ENCODE measurements around the gene SPATA2L.

The SPATA2L gene

DNA sequence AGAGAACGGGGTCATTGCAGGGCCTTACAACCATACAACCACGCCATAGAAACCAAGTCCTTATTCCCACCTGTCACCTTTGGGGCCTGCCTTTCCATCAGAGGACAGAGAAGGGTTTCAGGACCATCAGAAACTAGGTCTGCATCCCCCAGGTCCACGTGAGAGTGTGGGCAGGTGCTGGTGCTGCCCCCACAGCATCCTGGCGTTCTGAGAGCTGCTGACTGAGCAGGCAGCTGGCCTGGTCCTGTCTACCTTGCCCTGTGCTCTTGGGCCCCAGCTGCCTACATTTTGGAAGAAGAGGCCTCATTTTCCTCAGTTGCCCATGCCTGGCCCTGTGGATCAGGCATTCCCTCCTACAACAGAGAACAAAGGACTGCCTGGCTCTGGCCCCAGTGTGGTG is 41.4 kb upstream of the SPATA2L start:
- Histone ChIP-seq H3K27me3 (replicated peaks; ENCODE audit: insufficient read depth, low read length) (no peaks in the 10 kb centered on the region), H2AFZ (ENCODE audit: low read length) (no peak overlapping the region), H3K27ac (ENCODE audit: low read length) (peak overlapping the region; percentile 87), H3F3A (ENCODE audit: insufficient read depth, low read length) (peaks cover 12% of the 10 kb centered on the region), H3K79me2 (ENCODE audit: low read length) (peaks cover 3% of the 10 kb centered on the region), H3K9me3 (replicated peaks; ENCODE audit: insufficient read depth, low read length) (no peaks in the 10 kb centered on the region), H3K36me3 (replicated peaks; ENCODE audit: insufficient read depth, low read length) (no peaks in the 10 kb centered on the region), H3K4me3 (ENCODE audit: low read length) (no peak overlapping the region), H3K9ac (ENCODE audit: low read length) (0 out of 2 replicates have a peak overlapping the region, but pooled peaks have one; percentile 23), H3K4me2 (ENCODE audit: low read depth, low read length) (peak overlapping the region; percentile 21; the same call in 1 of the 2 replicates), H4K20me1 (ENCODE audit: insufficient read depth, low read length) (no peaks in the 10 kb centered on the region), H3K4me1 (ENCODE audit: low read length) (peaks cover 8% of the 10 kb centered on the region), H3K9me2 (replicated peaks; ENCODE audit: insufficient read depth, low read length) (no peaks in the 10 kb centered on the region)
- TF ChIP-seq EZH2 (optimal IDR thresholded peaks at IDR 0.05; ENCODE audit: low read depth, low read length) (no peak), EZH2phosphoT487 (IDR thresholded peaks at IDR 0.05; ENCODE audit: low read length) (no peak)
- TF ChIP-seq, protein P1, sequence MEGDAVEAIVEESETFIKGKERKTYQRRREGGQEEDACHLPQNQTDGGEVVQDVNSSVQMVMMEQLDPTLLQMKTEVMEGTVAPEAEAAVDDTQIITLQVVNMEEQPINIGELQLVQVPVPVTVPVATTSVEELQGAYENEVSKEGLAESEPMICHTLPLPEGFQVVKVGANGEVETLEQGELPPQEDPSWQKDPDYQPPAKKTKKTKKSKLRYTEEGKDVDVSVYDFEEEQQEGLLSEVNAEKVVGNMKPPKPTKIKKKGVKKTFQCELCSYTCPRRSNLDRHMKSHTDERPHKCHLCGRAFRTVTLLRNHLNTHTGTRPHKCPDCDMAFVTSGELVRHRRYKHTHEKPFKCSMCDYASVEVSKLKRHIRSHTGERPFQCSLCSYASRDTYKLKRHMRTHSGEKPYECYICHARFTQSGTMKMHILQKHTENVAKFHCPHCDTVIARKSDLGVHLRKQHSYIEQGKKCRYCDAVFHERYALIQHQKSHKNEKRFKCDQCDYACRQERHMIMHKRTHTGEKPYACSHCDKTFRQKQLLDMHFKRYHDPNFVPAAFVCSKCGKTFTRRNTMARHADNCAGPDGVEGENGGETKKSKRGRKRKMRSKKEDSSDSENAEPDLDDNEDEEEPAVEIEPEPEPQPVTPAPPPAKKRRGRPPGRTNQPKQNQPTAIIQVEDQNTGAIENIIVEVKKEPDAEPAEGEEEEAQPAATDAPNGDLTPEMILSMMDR (IDR thresholded peaks at IDR 0.05; ENCODE audit: low read length), result no peak
- peak; percentile 55 for DNase-seq

DNA sequence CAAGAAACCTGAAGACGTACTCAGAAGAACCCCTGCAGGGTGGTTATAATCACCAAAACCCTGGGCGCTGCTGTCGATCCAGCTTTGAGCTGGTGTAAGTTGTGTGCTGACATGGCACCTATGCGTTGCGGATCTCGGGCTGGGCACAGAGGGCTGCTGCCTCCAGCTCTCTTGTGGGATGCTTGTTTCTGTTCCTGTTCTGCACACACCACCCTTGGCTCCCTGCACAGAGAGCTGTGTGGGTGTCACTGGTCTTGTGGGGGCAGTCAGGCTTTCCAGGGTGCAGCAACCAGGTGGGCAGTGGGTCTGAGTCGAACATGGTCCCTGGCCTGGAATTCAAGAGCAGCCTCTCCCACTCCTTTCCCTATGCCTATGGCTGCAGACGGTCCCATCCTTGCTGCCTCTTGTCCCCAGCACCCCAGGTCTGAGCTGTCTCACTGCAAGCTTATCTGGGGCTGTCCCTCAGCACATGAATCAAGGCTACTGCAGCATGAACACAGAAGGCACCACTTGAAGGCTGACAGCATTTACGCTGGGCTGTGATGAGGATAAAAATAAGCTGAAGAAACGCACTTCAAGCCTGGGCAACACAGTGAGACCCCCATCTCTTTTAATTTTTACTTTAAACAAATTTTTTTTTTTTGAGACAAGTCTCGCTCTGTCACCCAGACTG is 40.0 kb upstream of the SPATA2L start:
- Histone ChIP-seq H3K9me3 (replicated peaks; ENCODE audit: insufficient read depth, low read length) (no peaks in the 10 kb centered on the region), H3F3A (ENCODE audit: insufficient read depth, low read length) (peaks cover 12% of the 10 kb centered on the region), H3K4me3 (ENCODE audit: low read length) (no peak overlapping the region), H3K27me3 (replicated peaks; ENCODE audit: insufficient read depth, low read length) (no peaks in the 10 kb centered on the region), H3K27ac (ENCODE audit: low read length) (peak overlapping the region; percentile 87; the same call in 1 of the 2 replicates), H3K9me2 (replicated peaks; ENCODE audit: insufficient read depth, low read length) (no peaks in the 10 kb centered on the region), H3K9ac (ENCODE audit: low read length) (no peak overlapping the region), H3K79me2 (ENCODE audit: low read length) (peaks cover 16% of the 10 kb centered on the region), H3K4me1 (ENCODE audit: low read length) (peaks cover 8% of the 10 kb centered on the region), H3K4me2 (ENCODE audit: low read depth, low read length) (no peak overlapping the region), H4K20me1 (ENCODE audit: insufficient read depth, low read length) (no peaks in the 10 kb centered on the region), H3K36me3 (replicated peaks; ENCODE audit: insufficient read depth, low read length) (no peaks in the 10 kb centered on the region), H2AFZ (ENCODE audit: low read length) (no peak overlapping the region)
- DNase-seq, result no peak
- TF ChIP-seq EZH2 (optimal IDR thresholded peaks at IDR 0.05; ENCODE audit: low read depth, low read length), result no peak
- TF ChIP-seq, protein P1 (IDR thresholded peaks at IDR 0.05; ENCODE audit: low read length), result no peak
- no peak for TF ChIP-seq EZH2phosphoT487 (IDR thresholded peaks at IDR 0.05; ENCODE audit: low read length)

DNA sequence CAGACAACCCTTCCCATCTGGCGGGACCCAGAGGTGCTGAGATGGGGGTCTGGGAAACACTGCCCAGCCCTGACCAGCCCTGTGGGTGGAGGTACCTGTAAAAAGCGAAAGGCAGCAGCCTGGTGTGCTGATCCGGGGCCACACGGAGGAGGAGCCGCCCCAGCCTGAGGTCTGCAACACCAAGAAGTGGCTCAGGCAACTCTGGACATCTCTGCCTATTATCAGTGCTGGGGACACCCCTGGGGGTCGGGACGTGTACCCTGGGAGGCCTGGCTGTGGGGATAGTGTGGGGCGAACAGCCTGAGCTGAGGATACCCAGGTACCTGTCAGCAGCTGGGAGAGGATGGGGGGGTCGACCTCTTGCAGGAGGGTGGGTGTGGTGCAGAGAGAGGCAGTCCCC is 37.9 kb upstream of the SPATA2L start:
- peaks cover 16% of the 10 kb centered on the region for H3K79me2 ChIP-seq (ENCODE audit: low read length)
- H3K4me2 ChIP-seq (ENCODE audit: low read depth, low read length), result no peak overlapping the region
- no peak overlapping the region for H3K9ac ChIP-seq (ENCODE audit: low read length)
- H3K9me2 ChIP-seq (replicated peaks; ENCODE audit: insufficient read depth, low read length), result no peaks in the 10 kb centered on the region
- H3K27me3 ChIP-seq (replicated peaks; ENCODE audit: insufficient read depth, low read length), result no peaks in the 10 kb centered on the region
- DNase-seq, result no peak
- peaks cover 8% of the 10 kb centered on the region for H3K4me1 ChIP-seq (ENCODE audit: low read length)
- no peaks in the 10 kb centered on the region for H4K20me1 ChIP-seq (ENCODE audit: insufficient read depth, low read length)
- H3F3A ChIP-seq (ENCODE audit: insufficient read depth, low read length), result peaks cover 11% of the 10 kb centered on the region
- H3K9me3 ChIP-seq (replicated peaks; ENCODE audit: insufficient read depth, low read length), result no peaks in the 10 kb centered on the region
- no peak overlapping the region for H2AFZ ChIP-seq (ENCODE audit: low read length)
- no peak overlapping the region for H3K4me3 ChIP-seq (ENCODE audit: low read length)
- no peaks in the 10 kb centered on the region for H3K36me3 ChIP-seq (replicated peaks; ENCODE audit: insufficient read depth, low read length)
- H3K27ac ChIP-seq (ENCODE audit: low read length), result no peak overlapping the region
- no peak for TF ChIP-seq EZH2phosphoT487 (IDR thresholded peaks at IDR 0.05; ENCODE audit: low read length)
- TF ChIP-seq, protein P1 (IDR thresholded peaks at IDR 0.05; ENCODE audit: low read length), result no peak
- no peak for TF ChIP-seq EZH2 (optimal IDR thresholded peaks at IDR 0.05; ENCODE audit: low read depth, low read length)

Data from MM.1S (cell line).